Measurements from ENCODE around the gene PRPSAP2.

Gene PRPSAP2

GRCh38 chr17:18965530-18966236 lies 107.8 kb downstream of the PRPSAP2 start:
- TF ChIP-seq CTCF (IDR thresholded peaks at IDR 0.05; ENCODE audit: extremely low read depth, missing control alignments), result no peak

GRCh38 chr17:18966831-18967624 lies 109.1 kb downstream of the PRPSAP2 start:
- DNase-seq (ENCODE audit: low spot score), result no peak
- no peak for TF ChIP-seq CTCF (IDR thresholded peaks at IDR 0.05; ENCODE audit: extremely low read depth, missing control alignments)

More at GRCh38 chr17:18965530-18966236, 107.8 kb downstream of the PRPSAP2 start:
- DNase-seq (ENCODE audit: low spot score), result no peak

GRCh38 chr17:18967916-18968315 lies 110.0 kb downstream of the PRPSAP2 start:
- no peak for TF ChIP-seq CTCF (IDR thresholded peaks at IDR 0.05; ENCODE audit: extremely low read depth, missing control alignments)
- no peak for DNase-seq (ENCODE audit: low spot score)

DNA sequence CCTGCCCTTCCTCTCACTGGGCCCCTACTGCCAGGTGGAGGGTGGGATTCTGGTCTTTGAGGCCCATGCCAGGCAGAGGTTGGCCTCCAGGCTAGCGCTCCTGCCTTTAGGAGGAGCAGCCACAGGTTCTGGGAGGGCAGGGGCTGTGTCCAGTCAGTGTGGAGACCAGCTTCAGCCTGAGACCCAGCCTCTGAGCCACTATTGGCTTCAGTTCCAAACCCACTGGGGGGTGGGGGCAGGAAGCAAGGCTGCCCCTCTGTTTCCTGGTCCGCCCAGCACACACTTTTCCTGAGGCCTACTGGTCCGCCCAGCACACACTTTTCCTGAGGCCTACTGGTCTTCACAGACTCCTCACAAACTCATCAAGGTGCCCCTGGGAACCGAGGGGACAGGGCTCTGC lies 110.4 kb downstream of the PRPSAP2 start:
- TF ChIP-seq CTCF (IDR thresholded peaks at IDR 0.05; ENCODE audit: extremely low read depth, missing control alignments), result no peak
- no peak for DNase-seq (ENCODE audit: low spot score)

- DNase-seq (ENCODE audit: low spot score), result no peak
- no peak for TF ChIP-seq CTCF (IDR thresholded peaks at IDR 0.05; ENCODE audit: extremely low read depth, missing control alignments)
Measured at GRCh38 chr17:18968945-18969887, 111.3 kb downstream of the PRPSAP2 start.

DNA sequence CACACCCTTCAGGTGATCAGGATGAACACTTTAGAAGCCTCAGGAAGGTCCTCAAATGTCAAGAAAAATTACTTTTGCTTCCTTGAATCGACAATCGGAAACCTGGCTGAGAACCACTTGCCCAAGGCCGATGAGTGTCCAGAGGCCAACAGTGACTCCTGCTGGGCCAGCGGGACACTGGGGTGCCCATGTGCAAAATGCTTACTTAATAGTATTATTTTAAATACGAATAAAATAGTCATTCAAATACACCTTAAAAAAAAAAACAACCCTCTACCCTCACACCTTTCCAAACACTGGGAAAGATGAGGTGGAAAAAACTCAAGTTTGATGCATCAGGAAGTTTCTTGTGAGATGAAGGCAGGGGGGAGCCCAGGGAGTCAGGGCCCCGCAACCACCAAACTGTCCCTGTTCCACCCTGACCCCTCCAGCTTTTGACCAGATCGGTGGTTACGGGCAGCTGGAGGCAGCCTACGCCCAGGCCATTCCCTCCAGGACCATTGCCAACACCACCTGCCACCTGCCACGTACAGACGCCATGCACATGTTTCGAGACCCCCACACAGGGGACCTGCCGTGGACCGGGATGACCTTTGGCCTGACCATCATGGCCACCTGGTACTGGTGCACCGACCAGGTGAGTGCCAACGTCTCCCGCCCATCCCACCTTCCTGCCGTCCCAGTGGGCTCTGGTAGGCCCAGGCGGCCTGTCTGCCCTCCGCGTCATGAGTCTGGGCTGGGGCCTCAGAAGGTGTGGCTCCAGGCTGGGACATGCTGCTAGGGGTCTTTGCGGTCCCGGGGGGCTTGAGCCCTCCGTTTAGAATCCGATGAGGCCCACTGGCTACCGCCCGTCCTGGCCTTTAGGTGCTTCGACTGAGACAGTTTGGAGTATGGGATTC lies 112.9 kb downstream of the PRPSAP2 start:
- DNase-seq (ENCODE audit: low spot score), result no peak
- no peak for TF ChIP-seq CTCF (IDR thresholded peaks at IDR 0.05; ENCODE audit: extremely low read depth, missing control alignments)

All from GM20000 (cell line).